GM12891 (cell line): ENCODE results near the gene C2orf92.

Experiments
- DNase-seq: peaks from one replicate; pipeline ENCODE4 v3.0.0; 2011; ENCODE audit warnings: low spot score; ENCODE audit not compliant: insufficient read length
- FAIRE-seq: peaks from 2 replicates; lab custom pipeline; 2011; peaks lifted over from hg19 to GRCh38; lab: Jason Lieb, UNC
- PAX5 ChIP-seq: IDR thresholded peaks from 2 replicates; pipeline ENCODE4 v1.6.1; 2011; ENCODE audit warnings: low read length, moderate library complexity, mild to moderate bottlenecking; ENCODE audit not compliant: insufficient read depth, severe bottlenecking
- POLR2A ChIP-seq: IDR thresholded peaks from 2 replicates; pipeline ENCODE4 v1.6.1; 2011; ENCODE audit warnings: low read depth, low read length, control low read depth
- POLR2AphosphoS5 ChIP-seq: IDR thresholded peaks from 2 replicates; pipeline ENCODE4 v1.6.1; 2011; ENCODE audit warnings: low read depth, low read length, control low read depth
- POU2F2 ChIP-seq: IDR thresholded peaks from 2 replicates; pipeline ENCODE4 v1.6.1; 2011; ENCODE audit warnings: low read depth, mild to moderate bottlenecking, control low read depth, low read length, moderate library complexity
- SPI1 ChIP-seq: IDR thresholded peaks from 2 replicates; pipeline ENCODE4 v1.6.1; 2011; ENCODE audit warnings: low read depth, low read length, control low read depth
- TAF1 ChIP-seq: IDR thresholded peaks from 2 replicates; pipeline ENCODE4 v1.6.1; 2011; ENCODE audit warnings: low read depth, low read length, control low read depth

C2orf92 gene

DNA sequence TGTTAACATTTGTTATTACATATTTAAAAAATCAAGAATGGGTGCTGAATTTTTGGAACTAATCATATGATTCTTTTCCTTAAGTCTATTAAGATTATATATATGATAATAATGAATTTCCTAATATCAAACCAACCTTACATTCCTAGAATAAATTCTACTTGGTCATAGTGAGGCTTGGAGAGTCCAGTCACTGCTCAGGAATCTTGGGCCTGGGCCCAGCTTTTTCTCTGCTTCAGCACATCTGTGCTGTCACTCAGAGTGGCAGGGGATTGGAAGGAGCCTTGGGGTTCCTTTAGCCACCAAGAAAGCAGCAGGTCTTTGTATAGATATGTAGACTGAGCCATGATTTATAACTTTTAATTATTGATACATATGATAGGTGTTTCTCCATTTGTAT lies 24.0 kb downstream of the C2orf92 start:
- FAIRE-seq = no peak
- no peak for DNase-seq
- no peak for TF ChIP-seq TAF1
- no peak for TF ChIP-seq POLR2A
- no peak for TF ChIP-seq POU2F2
- no peak for TF ChIP-seq PAX5
- no peak for TF ChIP-seq POLR2AphosphoS5
- TF ChIP-seq SPI1 = no peak

DNA sequence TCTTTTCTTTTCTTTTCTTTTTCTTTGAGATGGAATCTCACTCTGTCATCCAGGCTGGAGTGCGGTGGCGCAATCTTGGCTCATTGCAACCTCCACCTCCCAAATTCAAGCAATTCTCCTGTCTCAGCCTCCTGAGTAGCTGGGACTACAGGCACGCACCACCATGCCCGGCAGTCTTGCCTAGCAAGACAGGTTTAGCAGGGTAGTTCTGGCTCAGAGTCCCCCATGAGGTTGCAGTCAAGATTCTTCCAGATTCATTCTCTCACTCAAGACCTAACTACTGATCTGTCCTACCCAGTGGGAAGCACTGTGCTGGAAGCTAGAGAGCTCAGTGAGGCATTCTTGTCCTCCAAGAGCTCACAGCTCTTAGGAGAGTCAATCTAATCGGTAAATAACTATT lies 26.2 kb downstream of the C2orf92 start:
- TF ChIP-seq POLR2A (no peak), PAX5 (no peak), SPI1 (no peak), TAF1 (no peak), POLR2AphosphoS5 (no peak), POU2F2 (no peak)
- DNase-seq (no peak), FAIRE-seq (no peak)

DNA sequence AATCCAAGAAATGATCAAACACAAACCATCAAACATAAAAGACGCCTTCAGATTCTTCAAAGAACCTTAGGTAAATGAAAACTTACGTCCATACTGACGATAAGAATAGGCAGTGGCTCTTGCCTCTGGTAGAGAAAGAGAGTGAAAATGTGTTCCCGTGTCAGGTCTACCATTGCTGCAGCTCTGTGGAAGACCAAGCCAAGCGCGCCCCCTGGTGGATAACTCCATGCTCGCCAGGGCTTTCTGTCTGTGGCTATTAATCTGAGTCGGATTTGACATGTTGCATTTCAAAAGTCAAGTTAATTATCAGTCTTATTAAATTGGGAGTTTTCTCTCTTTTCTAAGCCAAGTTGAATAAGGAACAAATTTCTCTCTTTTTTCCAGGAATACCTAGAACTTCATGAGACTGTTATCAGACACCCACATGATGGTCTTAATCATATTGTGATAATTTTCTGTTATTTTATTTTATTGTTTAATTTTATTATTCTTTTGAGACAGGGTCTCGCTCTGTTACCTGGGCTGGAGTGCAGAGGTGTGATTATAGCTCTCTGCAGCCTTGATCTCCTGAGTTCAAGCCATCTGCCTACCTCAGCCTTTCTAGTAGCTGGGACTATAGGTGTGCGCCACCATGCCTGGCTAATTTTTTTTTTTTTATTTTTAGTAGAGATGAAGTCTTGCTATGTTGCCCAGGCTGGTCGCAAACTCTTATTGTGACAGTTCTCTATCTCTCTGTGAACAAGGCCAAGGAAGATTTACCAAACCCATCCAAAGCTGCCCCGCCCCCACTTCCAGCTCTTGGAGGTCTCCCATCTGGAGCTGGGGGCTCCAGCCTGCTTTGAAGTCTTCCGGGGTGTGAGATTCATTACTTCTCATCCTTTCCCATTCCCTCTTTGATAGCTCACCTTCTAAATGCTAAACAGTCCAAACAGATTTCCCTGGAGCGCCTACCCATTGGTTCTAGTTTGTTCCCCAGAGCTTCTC lies 28.0 kb downstream of the C2orf92 start:
- peak; percentile 59 for DNase-seq
- TF ChIP-seq POU2F2 = no peak
- no peak for TF ChIP-seq POLR2AphosphoS5
- no peak for TF ChIP-seq TAF1
- TF ChIP-seq SPI1 = no peak
- no peak for TF ChIP-seq POLR2A
- no peak for TF ChIP-seq PAX5
- FAIRE-seq = peak; percentile 74

DNA sequence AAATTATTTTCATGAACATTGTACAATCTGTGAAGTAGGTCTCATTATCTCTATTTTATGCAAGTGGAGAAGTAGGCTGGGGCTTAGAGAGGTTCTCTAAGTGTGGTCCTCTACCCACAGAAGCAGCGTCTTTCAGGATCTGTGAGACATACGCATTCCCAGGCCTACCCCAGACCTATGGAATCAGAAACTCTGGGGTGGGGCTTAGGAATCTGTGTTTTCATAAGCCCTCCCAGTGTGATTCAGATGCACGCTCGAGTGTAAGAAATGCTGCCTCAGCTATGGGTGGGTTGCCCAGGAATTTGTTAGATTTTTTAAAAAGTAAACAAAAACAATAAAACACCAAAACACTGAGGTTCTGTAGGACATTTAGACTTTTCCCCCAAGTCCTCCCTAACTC lies 29.0 kb downstream of the C2orf92 start:
- TF ChIP-seq POLR2AphosphoS5 (no peak), SPI1 (no peak), PAX5 (no peak), TAF1 (no peak), POU2F2 (no peak), POLR2A (no peak)
- FAIRE-seq = no peak
- no peak for DNase-seq

GRCh38 chr2:97699765-97700444 lies 30.4 kb downstream of the C2orf92 start:
- FAIRE-seq = peak; percentile 77
- DNase-seq = no peak
- TF ChIP-seq TAF1 = no peak

DNA sequence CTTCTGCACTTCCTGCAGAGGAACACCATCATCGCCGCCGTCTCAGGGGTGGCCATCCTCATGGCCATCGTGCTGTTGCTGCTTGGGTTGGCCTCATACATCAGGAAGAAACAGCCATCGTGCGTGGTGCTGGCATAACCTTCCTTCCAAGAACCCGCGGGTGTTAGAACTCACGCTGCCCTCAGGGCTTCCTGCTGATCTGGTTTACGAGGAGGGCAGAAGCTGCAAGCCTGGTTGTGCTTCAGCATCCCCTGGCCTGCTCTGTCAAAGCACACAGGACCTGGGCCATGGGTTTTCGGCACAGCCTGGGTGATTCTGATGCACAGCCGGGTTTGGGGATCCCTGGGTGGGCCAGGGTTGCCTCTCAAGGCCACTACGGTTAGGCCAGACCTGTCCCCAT lies 31.7 kb downstream of the C2orf92 start:
- TF ChIP-seq TAF1 (no peak), SPI1 (no peak), POLR2A (no peak), PAX5 (no peak), POU2F2 (no peak), POLR2AphosphoS5 (no peak)
- no peak for DNase-seq
- FAIRE-seq = no peak

- DNase-seq = no peak
- no peak for FAIRE-seq
- TF ChIP-seq TAF1 (no peak), PAX5 (no peak), POLR2A (no peak), POLR2AphosphoS5 (no peak), SPI1 (no peak), POU2F2 (no peak)
Observed at GRCh38 chr2:97701851-97702465, 32.4 kb downstream of the C2orf92 start.

GRCh38 chr2:97702731-97703470 lies 33.4 kb downstream of the C2orf92 start:
- no peak for DNase-seq
- TF ChIP-seq PAX5 = no peak
- no peak for TF ChIP-seq POLR2A
- no peak for TF ChIP-seq POU2F2
- no peak for TF ChIP-seq SPI1
- no peak for TF ChIP-seq TAF1
- no peak for TF ChIP-seq POLR2AphosphoS5
- FAIRE-seq = no peak

- FAIRE-seq (no peak), DNase-seq (no peak)
- TF ChIP-seq POU2F2 (no peak), PAX5 (no peak), POLR2A (no peak), TAF1 (no peak), SPI1 (no peak), POLR2AphosphoS5 (no peak)
Observed at GRCh38 chr2:97703741-97704140, 34.2 kb downstream of the C2orf92 start.
